Inflammatory macrophage treated with lipopolysaccharide for 1 hour (primary cell): Measurements from ENCODE around the gene GPR132.

Source experiments
- DNase-seq, 2 donors: peaks; one replicate each; pipeline ENCODE4 v3.0.0-alpha.2; 2020 to 2022

Gene GPR132

DNA sequence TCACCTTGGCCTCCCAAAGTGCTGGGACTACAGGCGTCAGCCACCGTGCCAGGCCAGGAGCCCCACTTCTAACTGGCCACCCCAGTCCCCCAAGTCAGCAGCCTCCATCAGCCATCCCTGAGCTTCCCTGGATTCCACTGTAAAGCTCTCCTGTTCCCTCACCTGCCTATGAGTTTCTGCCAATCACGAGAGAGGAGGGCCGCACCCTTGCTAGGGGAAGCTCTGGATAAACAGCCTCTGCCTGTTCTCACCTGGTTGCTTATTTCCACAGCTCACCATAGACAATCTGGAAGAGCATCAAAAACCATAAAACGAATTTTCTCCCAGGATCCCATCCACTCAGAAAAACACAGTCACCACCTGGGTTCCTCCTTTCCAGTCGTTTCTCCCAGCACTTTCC lies 49.3 kb downstream of the GPR132 start:
- DNase-seq, result no peak

DNA sequence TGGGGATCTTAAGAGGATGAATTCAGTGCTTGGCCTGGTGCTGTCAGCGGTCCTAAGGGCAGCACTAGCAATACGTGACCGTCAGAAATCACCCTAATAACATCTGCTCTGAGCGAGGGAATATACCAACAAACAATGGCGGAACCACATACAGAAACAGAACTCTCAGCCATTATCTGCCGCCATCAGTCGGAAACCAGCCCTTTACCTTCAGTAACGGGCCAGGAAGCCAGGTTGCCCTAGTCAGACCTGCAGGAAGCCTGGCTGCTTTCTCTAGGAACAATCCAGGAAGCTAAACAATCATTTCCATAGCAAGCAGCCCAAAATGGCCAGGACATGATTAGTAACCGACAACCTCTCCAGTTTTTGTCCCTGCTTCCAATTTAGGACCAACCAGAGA lies 50.0 kb downstream of the GPR132 start:
- DNase-seq, result no peak

DNA sequence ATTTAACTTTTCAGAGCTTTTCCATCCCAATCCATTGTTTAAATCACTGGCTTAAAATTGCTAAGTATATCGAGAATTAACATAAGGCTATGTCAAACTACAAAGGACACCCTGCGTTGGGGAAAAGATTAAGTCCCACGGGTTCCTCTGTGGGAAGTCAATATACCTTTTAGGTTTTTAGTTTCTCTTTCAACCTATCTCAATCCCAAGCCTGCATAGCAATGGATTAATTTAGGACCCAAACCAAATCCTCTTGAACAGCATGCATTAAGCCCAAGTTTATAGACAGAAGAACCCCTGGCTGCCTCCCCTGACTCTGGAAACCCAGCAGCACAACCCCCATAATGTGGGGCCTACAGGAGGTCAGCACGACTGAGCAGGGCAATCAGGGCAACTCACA lies 50.6 kb downstream of the GPR132 start:
- no peak for DNase-seq

GRCh38 chr14:105014032-105014431 lies 51.2 kb downstream of the GPR132 start:
- no peak for DNase-seq

DNA sequence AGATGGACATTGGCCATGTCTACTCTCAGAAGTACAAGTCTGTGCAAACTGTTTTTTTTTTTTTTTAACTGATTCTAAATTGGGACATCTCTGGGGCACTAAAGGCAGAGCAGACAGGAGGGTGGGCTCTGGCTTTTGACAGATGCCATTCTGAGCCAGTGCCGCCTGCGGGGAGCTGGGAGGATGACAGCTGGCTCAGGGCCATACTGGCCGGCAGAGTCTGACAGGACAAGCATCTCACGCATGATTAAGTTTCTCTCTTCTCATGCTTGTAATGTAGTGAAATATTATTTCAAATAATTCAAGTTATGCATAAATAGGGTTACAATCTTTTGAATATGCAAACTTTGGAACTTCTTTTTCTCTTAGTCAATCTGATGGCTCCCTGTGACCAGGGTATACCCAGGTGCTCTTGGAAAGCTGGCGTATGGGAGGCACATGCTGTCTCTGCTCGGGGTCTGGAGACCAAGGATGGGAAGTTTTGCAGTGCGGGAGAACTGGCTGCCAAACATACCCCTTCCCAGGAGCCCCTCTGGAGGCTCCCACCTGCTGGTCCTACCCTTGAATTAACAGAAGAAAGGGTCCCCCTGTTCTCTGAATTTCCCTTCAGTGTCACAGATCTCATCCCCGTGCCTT lies 52.0 kb downstream of the GPR132 start:
- no peak for DNase-seq

DNA sequence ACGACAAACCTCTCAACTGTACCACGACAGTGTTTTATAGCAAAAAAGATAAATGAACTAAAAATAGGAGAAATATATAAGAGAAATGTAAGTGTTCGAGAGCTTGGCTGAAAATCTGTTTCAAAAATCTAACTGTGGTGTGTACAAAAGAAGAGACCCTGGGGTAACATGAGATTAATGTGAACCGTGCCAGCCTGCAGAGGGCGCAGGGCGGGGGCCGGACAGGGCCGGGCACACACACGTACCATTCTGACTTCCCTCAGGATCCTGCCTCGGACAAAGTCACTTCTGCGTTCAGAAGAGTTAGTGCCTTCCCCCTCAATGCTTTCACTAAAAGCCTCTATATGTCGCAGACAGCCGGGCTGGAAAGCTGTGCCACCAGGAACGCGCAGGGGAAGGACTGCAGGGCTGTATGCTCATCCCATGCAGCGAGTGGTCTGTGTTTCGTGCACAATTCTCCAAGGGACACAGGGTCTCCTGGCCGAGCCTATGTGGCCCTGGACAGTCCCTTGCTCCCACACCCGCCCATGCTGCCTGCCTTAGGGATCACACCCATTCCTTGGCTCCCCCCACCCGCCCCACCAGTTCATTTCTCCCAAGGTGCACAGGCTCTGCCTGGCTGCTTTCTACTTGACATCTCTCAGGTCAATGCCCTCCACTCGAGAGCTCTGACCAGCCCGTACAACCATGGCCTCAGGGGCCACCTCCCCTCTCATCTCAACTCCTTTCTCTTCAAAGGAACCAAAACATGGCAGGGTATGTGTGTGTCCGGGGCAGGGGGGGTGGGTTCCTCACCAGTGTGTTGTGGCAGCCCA lies 52.9 kb downstream of the GPR132 start:
- DNase-seq, result no peak

DNA sequence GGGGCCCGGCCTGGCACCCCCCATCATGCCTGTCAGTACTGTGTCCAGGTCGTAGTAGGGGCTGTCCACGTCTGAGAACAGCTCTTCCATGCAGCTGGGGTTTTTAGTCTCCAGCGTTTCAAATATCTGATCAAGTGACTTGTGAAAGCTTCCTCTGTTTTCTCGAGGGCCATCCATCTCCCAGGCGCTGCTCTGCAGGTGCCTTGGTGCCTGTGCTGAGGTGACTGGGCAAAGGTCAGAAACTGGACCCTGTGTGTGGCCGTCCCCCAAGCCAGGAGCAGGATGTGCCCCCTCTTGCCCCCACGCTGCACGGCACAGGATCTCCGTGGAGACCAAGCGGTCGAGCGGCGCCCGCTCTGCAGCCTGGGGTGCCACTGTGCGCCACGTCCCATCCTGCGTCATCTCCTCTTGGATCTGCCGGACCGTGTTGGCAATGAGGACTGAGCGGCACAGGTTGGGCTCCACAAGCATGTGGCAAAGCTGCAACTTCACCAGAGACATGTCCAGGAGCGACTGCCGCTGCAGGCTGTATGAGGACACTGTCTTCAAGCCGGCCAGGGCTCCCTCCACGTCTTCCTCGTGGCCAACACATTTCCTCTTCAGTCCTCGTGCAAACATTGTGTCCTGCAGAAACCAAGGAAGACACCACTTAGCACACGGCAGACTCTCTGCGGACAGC lies 53.8 kb downstream of the GPR132 start:
- DNase-seq, result no peak

DNA sequence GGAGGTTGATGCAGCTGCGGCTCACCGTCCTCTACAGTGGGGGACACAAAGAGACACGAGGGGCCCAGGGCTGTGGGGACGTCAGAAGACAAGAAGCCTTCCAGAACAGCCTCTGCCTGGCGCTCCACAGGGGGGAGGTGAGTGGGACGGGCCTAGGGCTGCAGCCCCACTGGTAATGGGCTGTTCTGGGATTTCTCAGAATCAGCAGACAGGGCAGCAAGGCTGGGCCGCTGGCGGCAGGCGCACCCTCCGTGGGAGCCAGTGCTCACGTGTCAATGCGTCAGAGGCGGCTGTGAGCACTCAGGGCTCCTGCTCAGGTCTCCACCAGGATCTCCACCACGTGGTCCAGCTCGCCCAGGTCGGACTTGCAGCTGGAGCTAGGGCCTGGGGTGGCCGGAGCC lies 54.3 kb downstream of the GPR132 start:
- no peak for DNase-seq

DNA sequence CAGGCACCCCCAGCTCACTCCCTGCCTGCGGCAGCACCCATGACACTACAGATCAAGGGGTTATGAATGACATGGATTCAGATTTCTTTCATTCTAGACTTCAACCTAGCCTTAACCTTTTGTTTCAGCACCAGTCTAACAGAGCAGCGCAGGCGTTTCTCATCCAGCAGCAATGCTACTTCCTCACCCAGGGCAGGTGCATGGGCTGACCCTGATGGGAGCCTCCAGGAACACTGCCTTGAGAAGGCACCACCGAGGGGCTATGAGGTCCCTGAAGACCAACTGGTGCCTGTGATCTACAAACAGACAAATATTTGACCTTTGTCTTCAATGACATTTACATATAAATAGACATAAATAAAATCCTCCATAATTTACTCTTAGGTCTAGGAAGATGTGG lies 55.1 kb downstream of the GPR132 start:
- no peak for DNase-seq

DNA sequence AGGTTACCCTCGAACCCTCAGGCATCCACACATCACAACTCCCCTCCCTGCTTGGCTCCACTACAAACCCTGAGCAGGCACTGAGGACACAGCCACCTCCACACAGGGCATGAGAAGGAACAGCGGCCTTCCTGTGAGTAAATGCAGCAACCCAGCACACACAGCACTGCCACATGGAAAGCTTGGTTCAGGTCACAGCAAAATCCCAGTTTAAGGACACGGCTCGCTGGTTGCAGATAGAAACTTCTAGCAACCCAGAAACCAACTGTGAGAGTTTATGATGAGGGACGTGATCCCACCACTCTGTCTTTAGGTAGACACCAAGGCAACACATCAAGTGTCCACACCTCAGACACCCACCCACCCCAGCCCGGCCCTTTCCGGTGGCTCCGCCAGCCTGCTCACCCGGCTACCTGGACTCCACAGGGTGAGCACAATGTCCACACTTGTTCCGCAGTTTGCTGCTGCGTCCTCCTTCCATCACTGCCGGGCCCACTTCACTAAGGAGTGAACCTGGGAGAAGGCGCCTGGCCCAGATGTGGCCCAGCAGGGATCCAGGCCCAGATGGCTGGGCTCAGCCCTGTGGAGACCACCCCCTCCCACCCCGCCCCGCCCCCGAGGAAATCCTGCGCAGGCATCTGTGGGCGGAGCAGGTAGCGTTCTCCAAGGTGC lies 57.5 kb downstream of the GPR132 start:
- no peak for DNase-seq

DNA sequence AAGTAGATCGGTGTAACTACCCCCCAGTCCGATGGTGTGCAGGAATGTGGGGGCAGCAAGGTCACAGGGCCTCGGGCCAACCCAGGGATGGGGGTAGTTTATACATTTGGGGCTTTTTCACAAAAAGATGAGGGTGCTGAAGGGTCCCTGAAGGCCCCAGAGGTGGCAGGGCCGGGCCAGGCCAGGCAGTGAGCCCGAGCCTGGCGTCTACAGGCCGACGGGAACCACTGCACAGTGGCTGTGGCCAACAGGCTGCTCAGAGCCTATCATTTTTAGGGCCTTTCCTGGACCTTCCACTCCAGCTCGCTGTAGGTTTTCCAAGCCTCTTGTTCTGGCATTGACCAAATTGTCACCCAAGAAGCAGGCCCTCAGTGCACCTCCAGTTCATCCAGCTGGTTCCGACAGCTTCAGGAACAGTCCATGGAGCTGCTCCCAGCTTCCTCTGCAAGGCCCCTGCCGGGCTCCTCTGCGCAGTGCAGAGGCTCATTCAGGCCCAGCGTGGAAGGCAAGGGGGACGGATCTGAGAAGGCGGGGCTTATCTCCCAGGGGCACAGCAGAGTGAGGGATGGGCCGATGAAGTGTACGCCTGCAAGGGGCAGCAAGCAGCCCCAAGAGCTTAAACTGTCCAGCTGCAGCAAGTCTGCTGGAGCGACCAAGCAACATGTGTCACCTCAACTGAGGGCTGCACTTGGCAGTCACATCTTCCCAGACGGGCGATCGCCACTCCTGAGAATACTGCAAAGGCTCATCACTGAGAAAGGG lies 58.2 kb downstream of the GPR132 start:
- DNase-seq, result no peak

DNA sequence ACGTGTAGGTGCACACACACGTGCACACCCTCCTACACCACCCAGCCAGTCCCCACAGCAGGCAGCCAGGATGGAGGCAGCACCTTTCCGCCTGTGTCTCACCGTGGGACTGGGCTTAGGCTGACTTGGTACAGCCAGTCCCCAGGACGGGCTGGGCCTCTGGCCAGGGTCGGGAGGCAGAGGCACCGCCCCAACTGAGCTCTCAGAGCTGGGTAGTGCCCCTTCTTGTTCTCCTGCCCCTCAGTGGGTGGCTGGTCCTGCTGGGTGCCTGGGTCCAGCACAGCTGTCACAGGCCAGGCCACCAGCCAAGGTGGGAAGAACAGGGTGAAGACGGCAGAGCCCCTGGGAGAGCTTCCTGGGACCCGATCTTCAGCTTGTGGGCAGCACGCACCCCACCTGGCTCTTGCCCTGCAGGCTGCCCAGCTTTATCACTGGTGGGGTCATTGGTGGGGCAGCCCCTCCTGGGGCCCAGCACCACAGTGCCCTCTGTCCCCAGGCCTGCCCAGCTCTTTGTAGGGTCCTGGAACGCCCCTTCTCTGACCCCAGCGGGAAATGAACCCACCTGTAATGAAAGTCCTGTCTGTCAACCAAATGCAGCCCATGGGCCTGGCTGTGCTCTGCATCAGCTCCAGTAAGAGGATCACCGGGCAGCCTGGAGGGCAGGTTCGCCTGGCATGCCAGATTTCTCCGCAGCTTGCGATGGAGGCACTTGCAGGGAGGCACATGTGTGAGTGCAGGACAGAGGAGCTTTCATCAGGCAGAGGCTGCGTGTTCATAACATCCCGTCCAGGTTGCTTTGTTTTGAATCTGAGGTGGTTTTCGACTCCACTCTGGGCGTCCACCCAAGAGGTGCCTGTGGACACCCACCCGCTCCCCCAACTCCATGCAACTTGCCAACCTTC lies 59.0 kb downstream of the GPR132 start:
- no peak for DNase-seq

DNA sequence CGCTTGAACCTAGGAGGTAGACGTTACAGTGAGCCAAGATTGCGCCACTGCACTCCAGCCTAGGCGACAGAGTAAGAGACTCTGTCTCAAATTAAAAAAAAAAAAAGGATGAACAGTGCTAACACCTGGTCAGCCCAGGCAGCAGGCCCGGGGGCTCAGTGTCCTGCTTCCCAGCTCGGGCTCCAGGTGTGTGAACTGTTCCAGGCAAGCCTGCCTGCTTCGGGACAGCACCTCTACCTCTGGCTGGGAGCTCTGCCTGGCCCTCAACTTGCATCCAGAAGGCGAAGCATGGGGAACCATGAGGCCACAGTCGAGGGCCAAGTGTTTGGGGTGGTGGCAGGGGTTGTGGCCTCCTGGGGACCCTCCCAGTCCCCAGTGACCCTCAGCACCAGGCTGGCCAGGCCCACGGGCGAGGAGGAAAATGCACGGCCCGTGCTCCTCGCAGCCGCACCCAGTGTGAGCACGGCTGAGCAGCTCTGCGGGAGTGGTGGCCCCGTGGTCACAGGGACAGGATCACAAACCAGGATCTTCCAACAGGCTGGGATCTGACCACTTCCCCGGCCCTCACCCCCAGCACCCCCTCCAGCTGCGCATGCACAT lies 59.8 kb downstream of the GPR132 start:
- DNase-seq, result no peak
